ENCODE data around the gene CFAP74. TPM values are rescaled to one million over a fixed set of nuclear protein-coding genes. Genes with fewer than 3 reads are reported as not detected.

CFAP74 gene
- total and polyA plus RNA-seq, 2 of the 4 experiments (the other 2 are of a cell fraction) = not detected

DNA sequence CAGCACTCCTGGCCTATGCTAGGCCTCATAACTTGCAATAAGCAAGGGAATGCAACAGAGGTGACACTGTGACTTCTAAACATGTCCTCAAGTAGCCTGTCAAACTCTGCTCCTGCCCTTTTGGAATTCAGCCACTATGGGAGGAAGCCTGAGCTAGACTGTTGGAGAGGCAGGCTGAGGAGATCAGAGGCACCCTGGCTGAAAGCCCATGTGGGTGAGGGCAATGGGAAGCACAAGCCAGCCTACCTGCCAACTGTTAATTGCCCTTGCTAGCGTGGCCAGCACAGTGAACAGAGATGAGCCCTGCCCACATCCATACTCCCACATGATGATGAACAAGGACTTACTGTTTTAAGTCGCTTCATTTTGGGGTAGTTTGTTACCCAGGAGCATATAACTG lies 130.4 kb downstream of the CFAP74 start:
- POLR2A ChIA-PET (ENCODE audit: unreplicated experiment) = no interaction called here
- Histone ChIP-seq H2BK20ac (ENCODE audit: low read depth, low read length) (no peak overlapping the region), H3K4me3 (ENCODE audit: insufficient read depth, low read depth, low read length) (no peak overlapping the region), H3K4ac (ENCODE audit: low read depth, low read length) (no peak overlapping the region), H2AFZ (replicated peaks; ENCODE audit: low read length, poor library complexity) (no peak overlapping the region), H3K18ac (ENCODE audit: low read depth, low read length) (no peak overlapping the region), H3K4me1 (ENCODE audit: control insufficient read depth, insufficient read depth, low read length) (peaks cover 20% of the 10 kb centered on the region), H3K36me3 (ENCODE audit: control insufficient read depth, insufficient read depth, low read length) (peaks cover 25% of the 10 kb centered on the region), H4K5ac (ENCODE audit: low read depth, low read length) (no peak overlapping the region), H3K27ac (ENCODE audit: insufficient read depth, low read length) (no peak overlapping the region), H3K27me3 (ENCODE audit: control insufficient read depth, insufficient read depth, low read length) (no peaks in the 10 kb centered on the region), H3K9ac (ENCODE audit: low read depth, low read length) (no peak overlapping the region), H4K91ac (ENCODE audit: insufficient read depth, low read depth, low read length) (no peak overlapping the region), H3K9me3 (ENCODE audit: control insufficient read depth, insufficient read depth, low read length) (no peaks in the 10 kb centered on the region), H3K79me1 (ENCODE audit: low read depth in 1 of 2, low read length in 2 of 2) (peaks cover 0 to 69% of the 10 kb centered on the region in 2 experiments; a peak in 2 of 4 replicates), H4K8ac (ENCODE audit: low read depth in 2 of 2, low read length in 2 of 2) (no peak overlapping the region), H3K56ac (ENCODE audit: extremely low read depth, insufficient read depth, low read length) (no peak overlapping the region), H3K4me2 (ENCODE audit: low read depth, low read length) (no peak overlapping the region), H2AK9ac (replicated peaks; ENCODE audit: low read depth, low read length, poor library complexity) (no peak overlapping the region), H3K9me1 (ENCODE audit: insufficient read depth, low read length) (peaks cover 60% of the 10 kb centered on the region), H4K20me1 (ENCODE audit: insufficient read depth, low read length) (peaks cover 100% of the 10 kb centered on the region), H2BK5ac (ENCODE audit: low read depth, low read length, poor library complexity, severe bottlenecking) (no peak overlapping the region), H3K14ac (replicated peaks; ENCODE audit: low read depth, low read length) (no peak overlapping the region), H2BK15ac (ENCODE audit: low read depth, low read length) (no peak overlapping the region), H2BK120ac (ENCODE audit: low read depth, low read length) (no peak overlapping the region), H2AK5ac (ENCODE audit: low read depth, low read length) (no peak overlapping the region), H3K23ac (ENCODE audit: low read depth, low read length) (0 out of 2 replicates have a peak overlapping the region, but pooled peaks have one; percentile 21)
- WGBS, 2 experiments (ENCODE audit: extremely low coverage in 2 of 2, insufficient read length in 1 of 2) = no CpG with 5 or more reads among the region's 2 CpGs
- BruUV-seq (replicated peaks) = no TSS peak
- intact Hi-C loops (cut with micrococcal nuclease) = no loop called here
- dilution Hi-C loops (cut with HindIII; ENCODE audit: low sequenced_read_pairs, unreplicated experiment) = no loop called here
- CTCF ChIA-PET = no interaction called here
- DNase-seq (no peak), ATAC-seq (ENCODE audit: low read depth) (no peak)
- no peak for TF ChIP-seq MAFK (IDR thresholded peaks at IDR 0.05; ENCODE audit: low read depth, low read length)
- in situ Hi-C loops (cut with MboI; ENCODE audit: low sequenced_read_pairs) = no loop called here
